ENCODE data around the gene MPO.

Gene MPO

DNA sequence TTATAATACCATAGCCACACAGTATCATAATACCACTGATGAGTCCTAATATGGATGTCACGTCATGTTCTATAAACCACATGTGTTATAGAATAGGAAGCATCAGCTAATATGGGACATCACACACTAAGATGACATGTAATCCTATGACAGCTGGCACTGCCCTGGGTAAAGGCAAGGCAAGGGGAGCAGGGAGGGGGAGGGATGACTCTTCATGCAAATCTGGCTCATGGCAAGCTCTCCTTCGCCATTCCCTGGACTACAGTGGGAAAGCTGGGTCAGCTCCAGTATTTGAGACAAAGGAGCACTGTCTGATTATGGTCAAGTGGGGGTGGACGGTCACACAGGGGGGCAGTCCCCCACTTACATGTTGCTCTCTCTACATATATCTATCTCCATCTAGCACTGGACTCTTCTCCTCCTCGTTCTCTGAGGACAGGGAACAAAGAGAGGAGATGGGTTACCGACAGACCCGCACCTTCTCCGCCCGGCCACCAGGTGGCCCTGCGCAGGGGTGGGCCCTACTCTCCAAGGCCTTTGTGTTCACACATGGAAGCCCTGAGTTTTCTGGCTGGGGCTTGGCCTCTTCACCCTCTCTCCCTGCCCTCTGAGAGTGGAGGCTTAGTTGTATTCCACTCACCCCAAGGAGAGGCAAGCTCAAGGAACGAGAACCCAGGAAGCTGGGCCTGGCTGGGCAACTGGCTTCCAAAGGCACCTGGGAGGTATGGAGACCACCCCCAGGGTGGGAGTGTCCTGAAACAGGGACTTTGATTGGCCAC is 23.4 kb upstream of the MPO start:
- no peaks in the 10 kb centered on the region for H3K4me1 ChIP-seq
- TF ChIP-seq, protein P1, sequence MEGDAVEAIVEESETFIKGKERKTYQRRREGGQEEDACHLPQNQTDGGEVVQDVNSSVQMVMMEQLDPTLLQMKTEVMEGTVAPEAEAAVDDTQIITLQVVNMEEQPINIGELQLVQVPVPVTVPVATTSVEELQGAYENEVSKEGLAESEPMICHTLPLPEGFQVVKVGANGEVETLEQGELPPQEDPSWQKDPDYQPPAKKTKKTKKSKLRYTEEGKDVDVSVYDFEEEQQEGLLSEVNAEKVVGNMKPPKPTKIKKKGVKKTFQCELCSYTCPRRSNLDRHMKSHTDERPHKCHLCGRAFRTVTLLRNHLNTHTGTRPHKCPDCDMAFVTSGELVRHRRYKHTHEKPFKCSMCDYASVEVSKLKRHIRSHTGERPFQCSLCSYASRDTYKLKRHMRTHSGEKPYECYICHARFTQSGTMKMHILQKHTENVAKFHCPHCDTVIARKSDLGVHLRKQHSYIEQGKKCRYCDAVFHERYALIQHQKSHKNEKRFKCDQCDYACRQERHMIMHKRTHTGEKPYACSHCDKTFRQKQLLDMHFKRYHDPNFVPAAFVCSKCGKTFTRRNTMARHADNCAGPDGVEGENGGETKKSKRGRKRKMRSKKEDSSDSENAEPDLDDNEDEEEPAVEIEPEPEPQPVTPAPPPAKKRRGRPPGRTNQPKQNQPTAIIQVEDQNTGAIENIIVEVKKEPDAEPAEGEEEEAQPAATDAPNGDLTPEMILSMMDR (IDR thresholded peaks at IDR 0.05; ENCODE audit: low read depth, low read length) = peak; percentile 90
- H3K4me3 ChIP-seq (ENCODE audit: low read depth, low read length) = no peak overlapping the region
- H3K9me3 ChIP-seq = no peaks in the 10 kb centered on the region
- DNase-seq = peak; percentile 71
- no peaks in the 10 kb centered on the region for H3K36me3 ChIP-seq
- H3K27me3 ChIP-seq = peaks cover 14% of the 10 kb centered on the region

DNA sequence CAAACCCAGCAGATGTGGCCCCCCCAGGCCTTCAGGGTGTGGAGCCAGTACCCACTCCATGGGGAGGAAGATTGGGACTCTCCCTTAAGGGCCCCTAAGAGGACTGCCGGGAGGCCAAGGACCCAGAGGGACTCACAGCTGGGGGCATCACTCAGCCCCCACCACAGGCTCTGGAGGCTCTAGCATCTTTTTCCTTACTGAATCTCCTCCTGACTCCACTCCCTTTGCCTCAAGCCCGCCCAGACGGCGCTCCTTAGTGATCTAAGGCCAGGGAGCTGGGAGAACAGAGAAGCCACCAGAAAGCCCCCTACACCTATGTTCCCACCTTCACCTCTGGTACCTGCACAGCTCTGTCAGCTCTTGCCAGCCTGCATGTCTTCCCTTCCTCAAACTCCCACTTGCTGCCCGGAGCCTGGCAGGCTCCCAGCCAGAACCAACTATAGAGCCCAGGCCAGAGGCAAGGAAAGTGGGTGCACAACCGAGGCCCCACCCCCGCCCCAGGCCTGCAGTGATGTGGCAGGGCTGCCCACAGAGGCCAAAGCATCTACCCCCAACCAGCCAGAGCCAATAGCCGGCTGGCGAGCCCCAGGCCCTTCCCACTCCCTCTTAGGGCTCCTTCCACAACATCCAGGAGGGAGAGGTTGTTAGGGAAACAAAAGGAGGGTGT is 22.3 kb upstream of the MPO start:
- Histone ChIP-seq H3K9me3 (no peaks in the 10 kb centered on the region), H3K36me3 (no peaks in the 10 kb centered on the region), H3K4me1 (no peaks in the 10 kb centered on the region), H3K27me3 (peaks cover 13% of the 10 kb centered on the region), H3K4me3 (ENCODE audit: low read depth, low read length) (no peak overlapping the region)
- TF ChIP-seq, protein P1 (IDR thresholded peaks at IDR 0.05; ENCODE audit: low read depth, low read length) = no peak
- DNase-seq = no peak

DNA sequence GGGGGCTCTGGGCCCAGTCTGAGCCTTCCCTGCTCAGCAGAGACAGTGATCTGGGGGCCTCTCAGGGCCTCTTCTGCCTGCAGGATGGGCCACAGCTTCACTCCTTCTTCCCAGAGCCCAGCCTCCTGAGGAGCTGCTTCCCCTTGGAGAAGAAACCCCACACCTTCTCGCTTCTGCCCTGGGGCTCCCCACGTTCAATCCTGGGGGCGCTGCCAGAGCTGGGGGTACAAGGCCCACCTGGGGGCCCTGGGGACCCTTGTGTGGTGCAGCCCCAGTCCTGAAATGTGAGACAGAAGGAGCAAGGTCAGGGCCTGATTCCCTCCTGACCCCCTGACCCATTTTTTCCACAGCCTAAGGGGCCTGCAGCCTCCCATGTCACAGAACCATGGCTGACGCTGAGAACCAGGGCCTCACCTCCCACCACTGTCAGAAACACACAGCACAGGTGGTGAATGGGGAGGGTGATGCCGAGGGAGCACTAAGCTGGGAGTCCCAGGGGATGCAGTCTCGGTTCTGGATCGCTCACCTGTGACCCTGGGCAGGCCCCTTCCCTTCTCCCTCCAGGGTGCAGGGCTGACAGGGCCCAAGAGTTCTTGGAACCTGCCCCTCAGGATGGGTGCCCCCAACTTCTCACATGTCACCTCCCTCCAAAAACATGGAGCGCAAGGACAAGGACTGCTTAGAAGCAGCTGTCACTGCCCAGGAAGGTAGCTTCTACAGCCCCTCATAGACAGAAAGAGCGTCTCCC is 21.6 kb upstream of the MPO start:
- no peak for DNase-seq
- Histone ChIP-seq H3K4me1 (no peaks in the 10 kb centered on the region), H3K4me3 (ENCODE audit: low read depth, low read length) (no peak overlapping the region), H3K27me3 (peaks cover 14% of the 10 kb centered on the region), H3K36me3 (no peaks in the 10 kb centered on the region), H3K9me3 (no peaks in the 10 kb centered on the region)
- TF ChIP-seq, protein P1 (IDR thresholded peaks at IDR 0.05; ENCODE audit: low read depth, low read length) = no peak

DNA sequence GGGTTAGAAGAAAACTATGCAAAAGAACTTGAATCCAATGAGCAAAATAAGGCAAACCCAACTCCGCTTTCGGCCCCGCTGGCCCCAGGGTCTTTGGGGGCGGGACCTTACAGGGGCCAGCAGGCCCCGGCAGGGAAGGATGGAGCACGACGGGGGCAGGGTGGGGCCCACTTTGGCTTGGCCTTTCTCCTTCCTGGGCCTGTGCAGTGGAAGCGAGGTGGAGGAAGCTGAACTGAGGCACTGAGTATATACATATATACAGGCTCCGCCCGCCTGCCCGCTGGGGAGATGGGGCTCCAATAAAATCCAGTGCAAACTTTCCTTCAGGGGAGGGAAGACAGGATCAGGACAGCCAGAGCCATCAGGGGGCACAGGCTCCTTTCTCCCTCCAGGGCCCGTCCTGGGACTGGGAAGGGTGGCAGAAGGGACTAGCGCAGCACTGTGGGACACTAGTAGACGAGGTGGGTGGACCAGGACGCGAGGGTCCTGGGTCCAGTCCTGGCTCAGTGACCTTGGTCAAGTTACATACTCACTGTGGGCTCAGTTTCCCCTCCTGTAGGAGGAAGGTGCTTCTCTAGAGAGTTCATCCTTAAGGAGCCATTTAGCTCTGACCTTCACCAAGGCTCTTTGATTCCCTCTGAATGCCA is 20.9 kb upstream of the MPO start:
- no peak for DNase-seq
- TF ChIP-seq, protein P1 (IDR thresholded peaks at IDR 0.05; ENCODE audit: low read depth, low read length) = no peak
- H3K27me3 ChIP-seq = peaks cover 17% of the 10 kb centered on the region
- no peak overlapping the region for H3K4me3 ChIP-seq (ENCODE audit: low read depth, low read length)
- H3K4me1 ChIP-seq = no peaks in the 10 kb centered on the region
- no peaks in the 10 kb centered on the region for H3K36me3 ChIP-seq
- H3K9me3 ChIP-seq = no peaks in the 10 kb centered on the region

DNA sequence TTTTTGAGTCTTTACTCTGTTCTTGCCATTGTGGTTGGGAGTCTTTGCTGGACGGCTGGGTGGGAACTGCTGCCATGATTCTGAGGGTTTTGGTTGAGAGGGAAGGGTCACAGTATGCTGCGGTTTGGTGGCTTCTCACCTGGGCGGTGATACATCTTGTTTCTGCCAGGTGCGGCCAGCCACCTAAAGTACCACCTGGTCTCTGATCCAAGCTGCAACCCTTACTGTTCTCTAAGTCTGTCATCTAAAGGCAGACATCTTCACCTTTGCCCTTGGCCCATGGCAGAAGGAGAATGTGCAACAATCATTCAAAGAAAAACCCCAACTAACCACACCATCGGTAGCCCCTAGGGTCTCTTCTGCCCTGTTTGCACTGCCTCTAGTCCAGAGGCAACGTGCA is 19.6 kb upstream of the MPO start:
- DNase-seq = no peak
- Histone ChIP-seq H3K4me3 (ENCODE audit: low read depth, low read length) (no peak overlapping the region), H3K9me3 (no peaks in the 10 kb centered on the region), H3K36me3 (no peaks in the 10 kb centered on the region), H3K27me3 (peaks cover 28% of the 10 kb centered on the region), H3K4me1 (no peaks in the 10 kb centered on the region)
- TF ChIP-seq, protein P1 (IDR thresholded peaks at IDR 0.05; ENCODE audit: low read depth, low read length) = no peak

Measured in BE2C (cell line).